Stimulated activated CD8-positive, alpha-beta memory T cell treated with anti-CD3 and anti-CD28 coated beads, Interleukin-4, amount 100 ng/mL, for 24 hours (primary cell): ENCODE results near the gene FSD1L.
"Not testable (repeated sequence)": the region's sequence is repeated elsewhere in the genome, so short reads cannot be mapped to it uniquely, and the experiment has no call there.

Source experiments
- DNase-seq: peaks from one replicate; pipeline ENCODE4 v3.0.0-alpha.2; 2020; ENCODE audit warnings: low read depth

Gene FSD1L

DNA sequence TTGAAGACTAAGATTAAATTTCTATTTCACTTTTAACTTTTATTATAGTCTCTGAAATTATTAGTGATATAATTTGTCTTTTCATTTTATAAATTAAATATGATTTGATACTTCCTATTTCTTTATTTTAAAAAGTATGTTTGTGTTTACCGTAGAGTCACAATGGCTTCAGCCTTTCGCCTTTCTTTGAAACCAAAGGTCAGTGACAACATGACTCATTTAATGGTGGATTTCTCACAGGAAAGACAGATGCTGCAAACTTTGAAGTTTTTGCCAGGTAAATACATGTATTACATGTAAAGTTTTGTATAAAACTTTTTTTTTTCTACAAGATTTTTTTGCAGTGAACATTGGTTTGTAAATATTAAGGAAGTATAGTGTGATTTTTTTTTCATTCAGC, 36.4 kb downstream of the FSD1L start:
- DNase-seq: no peak

DNA sequence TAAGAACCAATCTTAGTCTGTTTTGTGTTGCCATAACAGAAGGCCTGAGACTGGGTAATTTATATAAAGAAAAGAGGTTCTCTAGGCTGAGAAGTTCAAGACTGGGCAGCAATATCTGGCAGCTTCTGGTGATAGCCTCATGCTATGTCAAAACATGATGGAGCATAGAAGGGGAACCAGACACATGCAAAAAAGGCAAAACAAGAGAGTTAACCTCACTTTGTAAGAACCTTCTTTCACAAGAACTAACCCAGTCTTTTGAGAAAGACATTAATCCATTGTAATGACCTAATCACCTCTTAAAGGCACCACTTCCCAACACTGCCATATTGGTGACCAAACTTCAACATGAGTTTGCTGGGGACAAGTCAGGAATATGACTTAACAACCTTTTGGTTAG, 37.3 kb downstream of the FSD1L start:
- DNase-seq: no peak

DNA sequence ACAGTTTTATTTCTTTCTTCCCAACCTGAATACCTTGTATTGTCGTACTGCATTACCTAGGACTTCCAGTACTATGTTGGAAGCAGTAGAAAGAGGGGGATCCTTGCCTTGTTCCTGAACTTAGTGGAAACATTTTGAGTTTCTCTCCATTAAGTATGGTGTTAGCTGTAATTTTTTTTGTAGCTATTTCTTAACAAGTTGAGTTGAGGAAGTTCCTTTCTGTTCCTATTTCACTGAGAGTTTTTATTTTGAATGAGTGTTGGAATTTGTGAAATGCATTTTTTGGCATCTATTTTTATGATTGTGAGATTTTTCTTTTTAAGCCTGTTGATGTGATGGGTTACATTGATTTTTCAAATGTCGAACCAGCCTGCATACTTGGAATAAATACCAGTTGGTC, 49.0 kb downstream of the FSD1L start:
- no peak for DNase-seq

DNA sequence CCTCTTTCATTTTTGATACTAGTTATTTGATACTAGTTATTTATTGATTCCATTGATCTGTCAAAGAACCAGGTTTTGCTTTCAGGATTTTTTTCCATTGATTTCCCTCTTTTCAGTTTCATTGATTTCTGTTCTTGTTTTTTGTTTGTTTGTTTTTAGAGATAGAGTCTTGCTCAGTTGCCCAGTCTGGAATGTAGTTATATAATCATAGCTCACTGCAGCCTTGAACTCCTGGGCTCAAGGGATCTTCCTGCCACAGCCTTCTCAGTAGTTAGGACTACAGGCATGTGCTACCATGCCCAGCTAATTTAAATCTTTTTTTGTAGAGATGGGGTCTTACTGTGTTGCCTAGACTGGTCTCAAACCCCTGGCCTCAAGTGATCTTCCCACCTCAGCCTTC, 49.9 kb downstream of the FSD1L start:
- no peak for DNase-seq

DNA sequence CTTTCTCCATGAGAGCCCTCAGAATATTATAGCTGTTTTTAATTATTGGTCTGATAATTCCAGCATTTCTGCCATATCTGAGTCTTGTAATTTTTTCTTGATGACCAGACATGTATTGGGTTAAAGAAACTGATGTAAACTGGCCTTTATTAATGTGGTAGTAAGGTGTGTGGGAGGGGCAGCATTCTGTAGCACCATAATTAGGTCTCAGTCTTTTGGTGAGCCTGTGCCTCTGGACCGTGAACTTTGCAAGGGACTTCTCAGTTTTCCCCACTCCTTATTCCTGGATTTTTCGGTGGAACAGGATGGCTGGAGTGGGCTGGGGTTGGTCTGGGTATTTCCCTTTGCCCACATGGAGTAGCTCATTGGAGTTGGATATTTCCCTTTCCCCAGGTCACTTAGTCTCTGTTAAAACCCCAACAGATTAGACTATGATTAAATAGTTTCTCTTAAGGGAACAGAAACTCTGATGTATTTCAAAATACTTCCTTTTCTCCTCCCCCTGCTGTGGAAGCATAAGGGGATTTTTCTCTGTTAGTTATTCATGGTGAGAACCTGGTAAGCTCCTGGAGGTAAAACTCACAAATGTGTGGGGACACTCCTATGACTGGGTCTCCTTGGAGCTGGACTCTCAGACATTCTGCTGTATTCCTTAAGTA, 52.4 kb downstream of the FSD1L start:
- no peak for DNase-seq

DNA sequence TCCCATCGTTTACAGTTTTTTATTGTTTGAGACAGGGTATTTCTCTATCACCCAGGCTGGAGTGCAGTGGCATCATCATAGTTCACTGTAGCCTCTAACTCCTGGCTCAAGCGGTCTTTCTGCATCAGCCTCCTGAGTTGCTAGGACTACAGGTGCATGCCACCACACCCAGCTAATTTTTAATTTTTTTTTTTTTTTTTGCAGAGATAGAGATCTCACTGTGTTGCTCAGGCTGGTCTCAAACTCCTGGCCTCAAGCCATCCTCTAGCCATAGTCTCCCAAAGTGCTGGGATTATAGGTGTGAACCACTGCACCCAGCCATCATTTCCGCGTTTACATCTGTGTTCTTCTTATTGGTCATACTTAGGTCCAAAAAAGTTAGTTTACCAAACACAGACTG, 53.6 kb downstream of the FSD1L start:
- DNase-seq: no peak

DNA sequence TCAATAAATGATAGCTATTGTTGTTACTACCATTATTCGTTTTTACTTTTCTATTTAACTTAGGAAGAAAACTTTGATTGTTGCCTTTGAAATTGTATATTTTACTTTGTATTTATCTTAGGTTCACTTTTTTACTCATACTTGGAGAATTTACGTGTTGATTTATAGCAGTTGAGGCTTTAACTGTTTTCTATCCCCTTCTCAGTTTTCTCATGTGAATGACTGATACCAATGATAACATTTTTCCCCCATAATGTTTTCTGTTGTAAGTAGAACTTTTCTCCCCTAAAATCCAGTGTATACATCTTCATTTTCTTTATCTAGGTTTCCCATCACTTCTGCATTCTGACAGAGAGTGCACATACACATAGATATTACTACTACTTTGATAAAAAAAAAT, 54.4 kb downstream of the FSD1L start:
- no peak for DNase-seq

DNA sequence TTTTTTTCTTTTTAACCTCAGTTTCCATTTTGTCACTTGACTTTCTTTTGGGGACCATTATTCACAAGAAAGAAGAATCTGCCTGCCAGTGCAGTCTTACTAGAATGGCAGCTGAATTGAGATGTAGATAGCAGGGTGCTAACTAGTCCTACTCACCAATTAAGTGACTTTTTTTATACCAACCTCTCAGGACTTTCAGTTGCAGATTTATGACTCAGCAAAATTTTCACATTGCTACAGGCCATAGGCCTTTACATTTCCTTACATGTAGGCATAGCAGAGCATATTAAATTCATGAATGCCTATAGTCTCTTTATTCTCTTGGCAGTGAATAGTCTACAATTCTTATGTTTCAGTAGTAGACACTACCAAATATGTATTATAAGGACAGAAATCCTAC, 56.0 kb downstream of the FSD1L start:
- no peak for DNase-seq

DNA sequence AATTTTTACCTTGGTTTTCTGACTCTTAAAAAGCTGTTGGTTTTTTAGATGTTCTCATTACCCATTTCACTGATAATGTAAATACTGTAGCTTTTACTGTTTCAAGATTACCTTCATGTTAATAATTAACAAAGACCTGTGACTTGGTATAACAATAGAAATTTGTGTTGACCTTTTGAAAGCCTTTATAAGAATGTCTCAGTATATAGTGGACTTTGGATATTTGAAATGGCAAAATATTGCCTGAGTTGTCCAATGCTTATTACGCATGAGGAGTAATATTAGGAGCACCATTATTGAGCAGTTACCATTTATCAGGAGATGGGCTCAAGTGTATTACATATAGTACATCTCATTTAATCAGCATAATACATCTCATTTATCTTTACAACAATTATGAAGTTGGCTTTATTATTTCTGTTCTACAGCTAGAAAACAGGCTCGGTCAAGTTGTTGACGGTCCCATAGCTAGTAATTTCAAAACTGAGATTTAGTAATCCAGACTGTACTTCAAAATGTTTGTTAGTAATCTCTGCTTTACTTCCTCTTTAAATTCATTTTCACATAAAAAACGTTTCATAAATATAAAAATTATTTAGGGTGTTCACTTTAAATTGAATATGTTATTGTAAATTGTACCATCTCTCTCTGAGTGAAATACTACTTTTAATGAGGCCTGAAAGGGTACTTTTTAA, 59.4 kb downstream of the FSD1L start:
- DNase-seq: no peak

DNA sequence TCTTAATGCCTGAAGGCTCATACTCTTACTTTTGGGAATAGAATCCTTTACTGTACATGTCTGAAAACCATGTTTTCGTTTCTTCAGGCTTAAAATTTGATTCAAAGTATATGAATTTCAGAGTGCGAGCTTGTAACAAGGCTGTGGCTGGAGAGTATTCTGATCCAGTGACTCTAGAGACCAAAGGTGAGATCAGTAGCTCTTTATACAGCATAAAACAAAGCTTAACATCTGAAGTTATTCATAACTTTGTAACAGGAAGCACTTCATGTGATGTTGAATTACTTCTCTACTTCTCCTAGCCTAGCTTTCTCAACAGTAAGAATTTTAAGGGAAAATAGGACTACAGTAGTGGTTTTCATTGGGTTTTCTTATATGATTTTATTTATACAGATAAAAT, 60.7 kb downstream of the FSD1L start:
- no peak for DNase-seq

DNA sequence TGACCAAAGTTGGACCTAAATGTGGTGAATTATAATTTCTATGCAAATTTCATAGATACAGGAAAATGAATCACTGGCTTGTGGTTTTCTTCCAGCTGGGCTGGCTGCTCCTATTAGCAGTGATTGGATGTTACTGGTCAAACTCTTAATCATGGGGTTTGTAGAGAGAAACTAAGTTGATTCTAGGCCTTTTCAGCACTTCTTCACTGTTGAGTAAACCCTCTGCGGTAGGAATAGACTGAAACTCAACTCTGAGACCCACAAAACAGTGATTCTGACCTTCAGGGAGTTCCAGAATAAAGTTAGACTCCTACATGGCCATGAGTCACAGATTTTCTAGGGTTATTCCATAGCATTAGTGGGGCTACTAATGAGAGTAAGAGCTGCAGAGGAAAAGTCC, 62.2 kb downstream of the FSD1L start:
- DNase-seq: no peak

DNA sequence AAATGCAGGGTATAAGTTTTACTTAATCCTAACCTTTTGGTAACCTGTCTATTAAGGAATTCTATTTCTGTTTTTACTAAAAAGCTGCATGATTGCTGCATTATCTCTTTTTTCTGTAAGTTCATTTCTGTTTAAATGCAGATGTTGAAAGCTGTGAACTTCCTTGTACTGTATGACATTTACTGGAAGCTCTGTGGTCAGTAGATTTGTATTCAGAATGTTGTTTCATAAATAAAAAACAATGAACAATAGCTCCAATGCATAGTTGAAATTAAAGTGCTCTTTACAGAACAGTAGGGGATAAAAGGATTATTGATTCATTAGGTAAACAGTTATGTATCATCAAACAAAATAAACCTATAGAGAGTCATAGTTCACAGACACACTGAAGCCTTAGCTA, 63.6 kb downstream of the FSD1L start:
- no peak for DNase-seq

DNA sequence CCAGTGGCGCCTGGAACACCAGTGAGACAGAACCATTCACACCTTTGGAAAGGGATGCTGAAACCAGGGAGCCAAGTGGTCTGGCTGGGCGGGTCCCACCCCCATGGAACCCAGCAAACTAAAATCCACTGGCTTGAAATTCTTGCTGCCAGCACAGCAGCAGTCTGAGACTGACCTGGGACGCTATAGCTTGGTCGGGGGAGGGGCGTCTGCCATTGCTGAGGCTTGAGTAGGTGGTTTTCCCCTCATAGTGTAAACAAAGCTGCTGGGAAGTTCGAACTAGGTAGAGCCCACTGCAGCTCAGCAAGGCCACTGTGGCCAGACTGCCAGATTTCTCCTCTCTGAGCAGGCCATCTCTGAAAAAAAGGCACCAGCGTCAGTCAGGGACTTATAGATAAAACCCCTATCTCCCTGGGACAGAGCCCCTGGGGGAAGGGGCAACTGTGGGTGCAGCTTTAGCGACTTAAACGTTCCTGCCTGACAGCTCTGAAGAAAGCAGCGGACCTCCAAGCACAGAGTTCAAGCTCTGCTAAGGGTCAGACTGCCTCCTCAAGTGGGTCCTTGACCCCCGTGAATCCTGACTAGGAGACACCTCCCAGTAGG, 68.1 kb downstream of the FSD1L start:
- no peak for DNase-seq

DNA sequence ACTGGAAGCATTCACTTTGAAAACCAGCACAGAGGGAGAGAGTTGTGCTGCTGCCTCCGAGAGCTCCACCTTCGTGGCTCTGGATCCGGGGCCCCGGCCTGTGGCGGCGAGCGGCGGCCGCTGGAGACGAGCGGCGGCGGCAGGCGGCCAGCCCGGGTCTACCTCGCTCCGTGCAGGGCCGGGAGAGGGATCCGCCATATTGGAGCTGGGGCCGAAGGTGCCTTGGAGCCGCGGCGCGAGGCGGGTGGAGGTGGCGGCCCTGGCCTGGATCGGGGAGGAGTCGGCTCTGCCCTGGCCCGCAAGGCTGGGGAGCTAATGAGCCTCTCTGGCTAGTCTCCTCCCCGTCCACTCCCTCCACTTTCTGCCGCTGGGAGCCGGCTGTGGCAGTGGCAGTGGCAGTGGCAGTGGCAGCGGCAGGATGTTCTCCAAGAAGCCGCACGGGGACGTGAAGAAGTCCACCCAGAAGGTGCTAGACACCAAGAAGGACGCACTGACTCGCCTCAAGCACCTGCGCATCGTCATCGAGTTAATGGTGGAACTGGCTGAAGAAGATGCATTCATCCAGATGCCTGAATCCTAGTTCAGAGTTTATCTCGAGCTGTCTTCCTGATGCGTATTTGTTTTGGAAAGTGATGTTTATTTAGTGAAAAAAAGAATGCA, 72.0 kb downstream of the FSD1L start:
- peak; percentile 11 for DNase-seq

DNA sequence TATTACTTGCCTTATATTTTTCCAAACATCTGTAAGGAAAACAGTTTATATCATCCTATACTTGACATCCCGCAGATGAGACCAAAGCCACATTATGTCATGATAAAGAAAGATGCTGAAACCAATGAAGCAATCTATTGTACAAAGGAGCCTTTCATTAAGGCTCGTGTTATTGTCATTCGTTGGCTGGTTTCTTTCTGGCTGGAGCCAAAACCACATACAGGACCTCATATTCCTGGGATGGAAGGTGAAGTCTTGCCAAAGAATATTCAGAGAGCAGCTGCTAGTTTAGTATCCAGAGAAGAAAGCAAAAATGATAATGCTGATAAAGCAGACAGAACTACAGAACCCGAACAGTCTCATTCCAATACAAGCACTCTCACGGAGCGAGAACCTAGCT, 73.2 kb downstream of the FSD1L start:
- not testable (repeated sequence) for DNase-seq

DNA sequence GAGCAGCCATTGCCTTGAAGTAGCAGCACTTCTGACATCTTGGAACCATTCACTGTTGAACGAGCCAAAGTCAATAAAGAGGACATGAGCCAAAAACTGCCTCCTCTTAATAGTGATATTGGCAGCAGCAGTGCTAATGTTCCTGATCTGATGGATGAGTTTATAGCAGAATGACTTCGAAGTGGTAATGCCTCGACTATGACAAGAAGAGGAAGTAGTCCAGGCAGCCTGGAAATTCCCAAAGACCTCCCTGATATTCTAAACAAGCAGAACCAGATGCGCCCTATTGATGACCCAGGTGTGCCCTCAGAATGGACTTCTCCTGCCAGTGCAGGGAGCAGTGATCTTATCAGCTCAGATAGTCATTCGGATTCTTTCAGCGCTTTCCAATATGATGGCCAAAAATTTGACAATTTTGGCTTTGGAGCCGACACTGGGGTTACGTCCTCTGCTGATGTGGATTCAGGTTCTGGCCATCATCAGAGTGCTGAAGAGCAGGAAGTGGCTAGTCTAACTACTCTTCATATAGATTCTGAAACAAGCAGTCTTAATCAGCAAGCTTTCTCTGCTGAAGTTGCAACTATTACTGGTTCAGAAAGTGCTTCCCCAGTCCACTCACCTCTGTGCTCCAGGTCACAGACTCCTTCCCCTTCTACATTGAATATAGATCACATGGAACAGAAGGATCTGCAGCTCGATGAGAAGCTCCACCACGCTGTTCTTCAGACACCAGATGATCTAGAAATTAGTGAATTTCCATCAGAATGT, 75.0 kb downstream of the FSD1L start:
- not testable (repeated sequence) for DNase-seq

DNA sequence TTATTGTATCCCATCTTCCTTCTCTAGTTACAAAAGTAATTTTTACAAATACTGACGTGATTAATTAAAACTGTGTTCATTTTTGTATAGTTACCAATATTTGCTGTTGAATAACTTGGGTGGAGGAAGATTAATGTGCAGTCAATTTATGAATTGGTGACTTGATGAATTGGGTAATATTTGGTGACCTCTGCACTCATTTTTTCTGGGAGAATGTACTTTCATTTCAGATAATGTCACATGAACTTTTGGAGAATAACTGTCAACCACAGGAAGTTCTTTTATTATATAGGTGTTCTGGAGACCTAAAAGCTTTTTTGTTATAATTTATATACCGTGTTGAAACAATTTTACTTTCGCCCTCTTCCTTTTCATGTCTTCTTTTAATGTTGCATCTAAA, 83.7 kb downstream of the FSD1L start:
- DNase-seq: no peak

DNA sequence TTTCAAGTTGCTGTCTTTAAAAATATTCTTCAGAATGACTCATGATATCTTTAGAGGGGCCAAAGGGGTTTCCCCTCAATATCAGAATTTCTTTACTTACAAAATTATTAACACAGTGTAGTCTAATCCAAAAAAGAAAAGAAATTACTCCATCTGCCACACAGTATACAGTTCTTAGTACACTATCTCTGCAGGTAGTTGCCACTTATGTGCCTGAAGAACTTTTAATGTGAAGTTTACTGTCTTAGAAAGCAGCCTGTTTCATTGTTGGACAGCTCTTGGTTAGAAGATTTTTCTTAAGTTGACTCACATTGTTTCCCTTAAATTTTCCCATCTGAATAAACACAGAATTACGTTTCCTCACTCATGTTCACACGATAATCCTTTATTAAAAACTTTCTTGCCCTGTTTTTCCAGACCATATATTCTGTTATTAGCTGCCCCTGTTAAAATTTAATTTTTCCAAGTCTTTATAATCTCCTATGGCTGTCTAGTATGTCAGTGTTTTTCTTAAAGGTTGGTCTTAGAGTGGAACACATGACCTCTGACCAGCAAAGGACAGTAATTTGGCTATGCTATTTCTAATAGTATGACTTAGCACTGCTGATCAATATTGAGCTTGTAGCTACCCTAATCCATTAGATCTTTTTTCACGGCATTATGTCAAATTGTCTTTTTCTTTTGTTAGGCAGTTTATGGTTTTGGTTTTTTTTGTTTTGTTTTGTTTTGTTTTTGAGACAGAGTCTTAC, 88.3 kb downstream of the FSD1L start:
- no peak for DNase-seq

DNA sequence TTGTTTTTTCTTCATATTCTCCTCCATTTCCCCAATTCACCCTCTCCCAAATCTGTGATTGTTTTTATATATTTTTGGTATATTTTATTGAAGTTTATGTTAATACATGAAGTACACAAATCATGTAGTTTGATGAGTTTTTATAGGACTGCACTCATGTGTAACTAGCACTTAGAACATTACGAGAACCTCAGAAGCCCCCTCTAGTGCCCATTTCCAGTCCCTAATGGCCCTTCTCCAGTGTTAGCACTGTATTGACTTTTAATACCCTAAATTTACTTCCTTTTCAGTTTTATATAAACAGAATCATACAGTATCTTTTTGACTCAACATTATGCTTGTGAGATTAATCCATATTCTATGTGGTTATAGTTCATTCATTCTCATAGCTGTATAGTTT, 91.6 kb downstream of the FSD1L start:
- no peak for DNase-seq

DNA sequence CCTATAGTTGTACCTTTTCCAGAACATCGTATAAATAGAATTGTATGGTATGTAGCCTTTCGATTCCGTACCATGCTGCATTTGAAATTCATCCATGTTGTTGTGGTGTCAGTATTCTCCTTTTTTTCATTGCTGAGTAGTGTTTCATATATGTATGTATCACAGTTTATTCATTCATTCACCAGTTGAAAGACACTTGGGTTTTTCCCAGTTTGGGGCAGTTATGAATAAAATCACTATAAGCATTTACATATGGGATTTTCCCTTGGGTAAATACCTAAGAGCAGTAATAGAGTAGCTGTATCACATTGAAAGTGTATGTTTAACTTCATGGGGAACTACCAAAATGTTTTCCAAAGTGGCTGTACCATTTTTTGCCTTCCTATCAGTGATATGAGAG, 94.0 kb downstream of the FSD1L start:
- no peak for DNase-seq

DNA sequence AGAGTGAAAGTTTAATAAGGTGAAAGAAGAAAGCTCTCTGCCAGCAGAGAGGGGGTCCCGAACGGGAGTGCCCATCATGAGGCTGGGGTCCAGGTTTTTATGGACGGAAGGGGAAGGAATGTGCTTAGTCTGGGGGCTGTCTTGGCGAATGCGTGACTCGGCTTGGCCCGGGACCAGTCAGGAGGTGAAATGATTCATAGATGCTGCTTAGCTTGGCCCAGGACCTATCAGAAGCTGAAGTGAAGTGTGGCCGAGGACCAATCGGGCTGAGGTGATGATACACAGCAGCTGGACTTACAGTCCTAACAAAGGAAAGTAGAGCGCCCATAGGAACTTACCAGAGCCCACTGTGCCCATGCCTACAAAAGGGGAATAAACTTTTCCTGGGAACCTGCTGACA, 106.2 kb downstream of the FSD1L start:
- no peak for DNase-seq
